ENCODE data around the gene GLP1R.

- TF ChIP-seq CTCF (IDR thresholded peaks at IDR 0.05): no peak
- no peak for TF ChIP-seq POLR2A (IDR thresholded peaks at IDR 0.05)
Observed at GRCh38 chr6:39079197-39080125, 30.9 kb downstream of the GLP1R start.

All from breast epithelium (tissue), 3 donors.